PC-9 (cell line): ENCODE results near the gene S100A5.
A peak's percentile ranks its signal among the peaks of the same experiment; 100 is the strongest.

ENCODE experiments used
- CTCF ChIP-seq: fragments of 200-600 bp; sonication (generic); conservative IDR thresholded peaks from 2 replicates; pipeline ENCODE4 v1.6.1; 2017; ENCODE audit warnings: mixed run types, antibody characterized with exemption, mild to moderate bottlenecking, moderate library complexity
- EZH2 ChIP-seq: fragments of 200-600 bp; sonication (generic); IDR thresholded peaks from 2 replicates; pipeline ENCODE4 v1.8.0; 2017; ENCODE audit warnings: antibody characterized with exemption, low read depth

DNA sequence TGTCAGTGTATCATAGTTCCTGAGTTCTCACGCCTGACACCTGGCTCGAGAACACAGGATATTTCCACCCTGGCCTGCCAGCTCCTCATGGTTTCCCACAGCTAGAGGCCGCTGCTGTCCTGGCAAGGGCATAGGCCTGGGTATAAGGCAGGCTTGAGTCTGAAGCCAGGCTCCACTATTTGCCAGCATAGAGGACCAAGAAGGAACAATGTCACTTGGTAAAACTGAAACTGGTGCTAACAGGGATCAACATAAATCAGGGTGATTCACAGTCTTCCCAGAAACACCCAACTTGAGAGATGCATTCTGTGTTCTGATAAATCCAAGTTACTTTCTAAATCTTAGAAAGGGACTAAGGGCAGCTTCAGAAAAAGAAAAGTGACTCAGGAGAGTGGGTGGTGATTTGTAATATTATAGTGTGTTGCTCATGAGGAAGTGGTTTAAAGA lies 31.9 kb upstream of the S100A5 start:
- peak; percentile 91 for TF ChIP-seq CTCF
- no peak for TF ChIP-seq EZH2
